Thyroid gland (tissue), 4 donors: ENCODE data around the gene EDC3.

Source experiments
- CTCF ChIP-seq, 6 experiments: fragments of 200-600 bp in 3 of 6; fragments of 450-650 bp in 3 of 6; sonication (generic) in 3 of 6; IDR thresholded peaks; one replicate each; pipeline ENCODE4 v1.5.1; 2016 to 2019; ENCODE audit warnings: antibody characterized with exemption in 6 of 6, mild to moderate bottlenecking in 2 of 6, inconsistent platforms in 1 of 6, moderate library complexity in 1 of 6
- POLR2A ChIP-seq, 2 donors: fragments of 450-650 bp; IDR thresholded peaks; one replicate each; pipeline ENCODE4 v1.6.1; 2017; ENCODE audit warnings: antibody characterized with exemption in 2 of 2, mild to moderate bottlenecking in 2 of 2, moderate library complexity in 1 of 2

GRCh38 chr15:74628199-74628598 lies 67.6 kb downstream of the EDC3 start:
- no peak for TF ChIP-seq CTCF (IDR thresholded peaks at IDR 0.05)
- TF ChIP-seq POLR2A (IDR thresholded peaks at IDR 0.05) = no peak
